HepG2 (cell line): Measurements from ENCODE around the gene MIF4GD. TPM values are rescaled to one million over a fixed set of nuclear protein-coding genes. Genes with fewer than 3 reads are reported as not detected.

ENCODE experiments used
- NFE2 ChIP-seq: sonication (generic); formaldehyde crosslinking; IDR thresholded peaks from 2 replicates; pipeline ENCODE4 v1.4.0; 2020; ENCODE audit warnings: missing genetic modification reagents
- NRL ChIP-seq: sonication (generic); formaldehyde crosslinking; IDR thresholded peaks from 2 replicates; pipeline ENCODE4 v1.5.0; 2020; ENCODE audit warnings: missing genetic modification reagents, mild to moderate bottlenecking, moderate library complexity, borderline replicate concordance
- REL ChIP-seq: sonication (generic); formaldehyde crosslinking; conservative IDR thresholded peaks from 2 replicates; pipeline ENCODE4 v1.8.0; 2022; ENCODE audit warnings: mild to moderate bottlenecking, missing genetic modification reagents, moderate library complexity
- SRF ChIP-seq: IDR thresholded peaks from 2 replicates; pipeline ENCODE4 v1.6.1; 2011; ENCODE audit warnings: mild to moderate bottlenecking, low read depth, low read length, moderate library complexity
- TMF1 ChIP-seq: sonication (generic); formaldehyde crosslinking; IDR thresholded peaks from 2 replicates; pipeline ENCODE4 v1.8.1; 2022; ENCODE audit warnings: low read depth, missing genetic modification reagents
- U2AF2 ChIP-seq: fragments of 200-400 bp; formaldehyde crosslinking; IDR thresholded peaks from 2 replicates; pipeline ENCODE4 v1.6.1; 2017; ENCODE audit warnings: low read depth, mild to moderate bottlenecking, low read length
- ZBTB21 ChIP-seq: sonication (generic); formaldehyde crosslinking; IDR thresholded peaks from 2 replicates; pipeline ENCODE4 v1.4.0; 2020; ENCODE audit warnings: missing genetic modification reagents
- ZFYVE20 ChIP-seq: sonication (generic); formaldehyde crosslinking; IDR thresholded peaks from 2 replicates; pipeline ENCODE4 v1.8.0; 2023; ENCODE audit warnings: low read depth, mild to moderate bottlenecking, moderate library complexity, missing genetic modification reagents, borderline replicate concordance
- ZNF331 ChIP-seq: sonication (generic); formaldehyde crosslinking; IDR thresholded peaks from 2 replicates; pipeline ENCODE4 v1.4.0; 2020; ENCODE audit warnings: missing genetic modification reagents
- ZNF878 ChIP-seq: sonication (generic); formaldehyde crosslinking; IDR thresholded peaks from 2 replicates; pipeline ENCODE4 v1.8.1; 2023; ENCODE audit warnings: mild to moderate bottlenecking, missing genetic modification reagents, moderate library complexity
- polyA plus RNA-seq, 8 experiments: library from polyadenylated mRNA; depleted of rRNA in 3 of 8; stranded (reverse) in 7 of 8; unstranded in 1 of 8; fragments of >200 nt; fragmentation: Illumina TruSeq in 4 of 8; extraction: Trizol in 4 of 8; gene quantifications; 2 replicates each; pipeline versions ENCODE4 v1.2.1 to v1.2.3, GENCODE V29; 2011 to 2016; ENCODE audit warnings: low read depth in 4 of 8, missing spikeins in 1 of 8, mixed read lengths in 1 of 8; ENCODE audit not compliant: insufficient read depth in 1 of 8
- total RNA-seq, 5 experiments: library from RNA; depleted of rRNA; stranded (reverse); fragments of >200 nt; fragmentation: Illumina TruSeq; extraction: Trizol; gene quantifications; 2 replicates each; pipeline ENCODE4 v1.2.3, GENCODE V29; 2016; ENCODE audit warnings: low read depth in 1 of 5
- TF ChIP-seq, protein P1 (sequence below): sonication (generic); formaldehyde crosslinking; IDR thresholded peaks from 2 replicates; pipeline ENCODE4 v1.4.0; 2020; ENCODE audit warnings: low read depth, missing genetic modification reagents
- TF ChIP-seq, protein P2 (sequence below): sonication (generic); formaldehyde crosslinking; IDR thresholded peaks from 2 replicates; pipeline ENCODE4 v1.4.0; 2020; ENCODE audit warnings: mild to moderate bottlenecking, missing genetic modification reagents

Gene MIF4GD
- total and polyA plus RNA-seq, 2 of the 13 experiments (the other 11 are each of a cell fraction or from before 2014, with no cell fraction given) = 14.0 to 28.0 TPM

DNA sequence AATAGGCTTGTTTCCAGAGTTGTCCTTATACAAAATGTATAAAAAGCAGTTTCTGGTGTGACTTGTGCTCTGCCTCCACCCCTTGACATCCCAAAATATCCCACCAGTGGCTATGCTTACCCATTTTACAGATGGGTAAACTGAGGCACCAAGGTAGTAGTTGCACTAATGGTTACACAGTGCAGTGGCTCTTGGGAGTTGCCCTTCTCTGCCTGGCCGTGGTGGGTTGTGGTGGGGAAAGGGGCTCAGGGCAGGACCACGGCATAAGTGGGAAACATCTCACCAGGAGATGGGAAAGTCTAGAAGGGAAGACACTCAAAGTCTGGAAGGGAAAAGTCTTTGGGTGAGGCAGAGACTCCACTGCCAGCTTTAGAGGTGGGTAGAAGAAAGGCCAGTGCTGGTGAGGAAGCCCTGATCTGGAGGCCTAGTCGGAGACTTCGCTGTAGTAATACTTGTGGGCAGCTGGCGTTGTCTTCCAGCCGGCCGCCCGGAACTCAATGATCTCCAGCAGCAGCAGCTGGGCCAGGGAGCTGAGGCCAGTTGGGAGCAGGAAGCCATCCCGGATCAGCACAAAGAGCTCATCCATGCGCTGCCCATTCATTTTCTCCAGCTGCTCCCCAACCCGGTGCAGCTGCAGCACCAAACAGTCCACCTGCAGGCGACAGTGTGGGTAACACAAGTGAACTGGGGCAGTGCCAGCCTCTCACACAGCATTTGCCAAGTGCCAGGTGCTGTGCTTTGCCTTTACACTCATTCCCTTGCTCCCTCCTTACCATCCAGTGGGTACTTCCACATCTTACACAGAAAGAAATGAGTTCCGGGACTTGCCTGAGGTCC, 4.5 kb downstream of the MIF4GD start (continued):
- TF ChIP-seq, protein P1, sequence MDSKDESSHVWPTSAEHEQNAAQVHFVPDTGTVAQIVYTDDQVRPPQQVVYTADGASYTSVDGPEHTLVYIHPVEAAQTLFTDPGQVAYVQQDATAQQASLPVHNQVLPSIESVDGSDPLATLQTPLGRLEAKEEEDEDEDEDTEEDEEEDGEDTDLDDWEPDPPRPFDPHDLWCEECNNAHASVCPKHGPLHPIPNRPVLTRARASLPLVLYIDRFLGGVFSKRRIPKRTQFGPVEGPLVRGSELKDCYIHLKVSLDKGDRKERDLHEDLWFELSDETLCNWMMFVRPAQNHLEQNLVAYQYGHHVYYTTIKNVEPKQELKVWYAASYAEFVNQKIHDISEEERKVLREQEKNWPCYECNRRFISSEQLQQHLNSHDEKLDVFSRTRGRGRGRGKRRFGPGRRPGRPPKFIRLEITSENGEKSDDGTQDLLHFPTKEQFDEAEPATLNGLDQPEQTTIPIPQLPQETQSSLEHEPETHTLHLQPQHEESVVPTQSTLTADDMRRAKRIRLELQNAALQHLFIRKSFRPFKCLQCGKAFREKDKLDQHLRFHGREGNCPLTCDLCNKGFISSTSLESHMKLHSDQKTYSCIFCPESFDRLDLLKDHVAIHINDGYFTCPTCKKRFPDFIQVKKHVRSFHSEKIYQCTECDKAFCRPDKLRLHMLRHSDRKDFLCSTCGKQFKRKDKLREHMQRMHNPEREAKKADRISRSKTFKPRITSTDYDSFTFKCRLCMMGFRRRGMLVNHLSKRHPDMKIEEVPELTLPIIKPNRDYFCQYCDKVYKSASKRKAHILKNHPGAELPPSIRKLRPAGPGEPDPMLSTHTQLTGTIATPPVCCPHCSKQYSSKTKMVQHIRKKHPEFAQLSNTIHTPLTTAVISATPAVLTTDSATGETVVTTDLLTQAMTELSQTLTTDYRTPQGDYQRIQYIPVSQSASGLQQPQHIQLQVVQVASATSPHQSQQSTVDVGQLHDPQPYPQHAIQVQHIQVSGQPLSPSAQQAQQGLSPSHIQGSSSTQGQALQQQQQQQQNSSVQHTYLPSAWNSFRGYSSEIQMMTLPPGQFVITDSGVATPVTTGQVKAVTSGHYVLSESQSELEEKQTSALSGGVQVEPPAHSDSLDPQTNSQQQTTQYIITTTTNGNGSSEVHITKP = no peak
- TF ChIP-seq ZNF331 (CRISPR knock-in tag) (no peak), REL (CRISPR knock-in tag) (no peak), SRF (no peak), TMF1 (no peak; the same call in 1 of the 2 replicates), U2AF2 (no peak), ZNF878 (no peak), ZFYVE20 (no peak), ZBTB21 (CRISPR knock-in tag) (no peak), NFE2 (CRISPR knock-in tag) (no peak), NRL (0 out of 2 replicates have a peak, but pooled peaks have one; percentile 12)
- TF ChIP-seq, protein P2, sequence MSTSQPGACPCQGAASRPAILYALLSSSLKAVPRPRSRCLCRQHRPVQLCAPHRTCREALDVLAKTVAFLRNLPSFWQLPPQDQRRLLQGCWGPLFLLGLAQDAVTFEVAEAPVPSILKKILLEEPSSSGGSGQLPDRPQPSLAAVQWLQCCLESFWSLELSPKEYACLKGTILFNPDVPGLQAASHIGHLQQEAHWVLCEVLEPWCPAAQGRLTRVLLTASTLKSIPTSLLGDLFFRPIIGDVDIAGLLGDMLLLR (CRISPR knock-in tag) = no peak
- TF ChIP-seq, all 625 proteins: peak for 12
